Suprapubic skin (tissue), 4 donors: ENCODE data around the gene EPHB6. TPM values are rescaled to one million over a fixed set of nuclear protein-coding genes. Genes with fewer than 3 reads are reported as not detected.

Experiments used
- DNase-seq, 2 donors: peaks; one replicate each; pipeline ENCODE4 v3.0.0-alpha.2; 2019; ENCODE audit warnings: low spot score in 2 of 2
- H3K27ac ChIP-seq: fragments of 200-600 bp; sonication (generic); one replicate; pipeline ENCODE4 v1.5.1; 2019
- H3K27me3 ChIP-seq: fragments of 200-600 bp; sonication (generic); one replicate; pipeline ENCODE4 v1.5.1; 2019
- H3K36me3 ChIP-seq: fragments of 200-600 bp; sonication (generic); one replicate; pipeline ENCODE4 v1.5.1; 2019
- H3K4me1 ChIP-seq: fragments of 200-600 bp; sonication (generic); one replicate; pipeline ENCODE4 v1.5.1; 2019
- H3K4me3 ChIP-seq: fragments of 200-600 bp; sonication (generic); one replicate; pipeline ENCODE4 v1.5.1; 2019; ENCODE audit warnings: mild to moderate bottlenecking
- H3K9me3 ChIP-seq: fragments of 200-600 bp; sonication (generic); one replicate; pipeline ENCODE4 v1.5.1; 2019
- EP300 ChIP-seq: sonication (generic); formaldehyde crosslinking; IDR thresholded peaks from one replicate; pipeline ENCODE4 v1.6.1; 2017; ENCODE audit warnings: antibody characterized with exemption
- POLR2A ChIP-seq, 2 donors: fragments of 450-650 bp; IDR thresholded peaks; one replicate each; pipeline ENCODE4 v1.6.1; 2017; ENCODE audit warnings: antibody characterized with exemption in 2 of 2, mild to moderate bottlenecking in 2 of 2, moderate library complexity in 2 of 2
- POLR2AphosphoS5 ChIP-seq, 3 donors: sonication (generic); formaldehyde crosslinking; IDR thresholded peaks; one replicate each; pipeline ENCODE4 v1.6.1; 2017; ENCODE audit warnings: antibody characterized with exemption in 3 of 3
- WGBS: methylation state at CpG from one replicate; pipeline ENCODE4 v1.1.5; 2018; 5-methylcytosine and 5-hydroxymethylcytosine counted together
- total RNA-seq, 4 donors: library from RNA; depleted of rRNA; stranded (reverse); fragments of >200 nt; gene quantifications; one replicate each; pipeline ENCODE4 v1.1.0, GENCODE V29; 2016
- TF ChIP-seq, protein P1 (sequence below), 2 donors: fragments of 200-600 bp in 1 of 2; fragments of 450-650 bp in 1 of 2; sonication (generic) in 1 of 2; IDR thresholded peaks; one replicate each; pipeline ENCODE4 v1.5.1; 2016 to 2019; ENCODE audit warnings: antibody characterized with exemption in 2 of 2, mild to moderate bottlenecking in 1 of 2, moderate library complexity in 1 of 2

EPHB6 gene
- total RNA-seq, 4 donors from 2014 or later = 207 to 299 (median 258) TPM

DNA sequence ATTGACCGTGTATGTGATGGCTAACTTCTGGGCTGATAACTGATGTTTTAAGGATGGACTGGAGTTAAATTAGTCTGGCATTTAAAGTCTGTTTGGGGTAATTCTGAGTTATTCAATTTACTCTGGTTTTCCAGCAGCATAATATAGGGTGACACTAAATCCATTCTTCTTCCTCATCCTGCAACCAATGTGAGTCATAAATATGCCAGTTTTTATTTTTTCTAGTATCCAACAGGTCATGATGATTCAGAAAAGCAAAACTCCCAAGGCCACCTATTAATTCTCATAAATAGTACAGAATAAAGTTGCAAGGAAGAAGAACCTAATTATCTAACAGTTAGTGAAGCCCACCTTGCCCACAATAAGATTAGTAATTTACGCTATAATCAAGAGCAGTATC is 7.5 kb upstream of the EPHB6 start:
- Histone ChIP-seq H3K27me3 (no peaks in the 10 kb centered on the region), H3K4me1 (no peaks in the 10 kb centered on the region), H3K36me3 (no peaks in the 10 kb centered on the region), H3K27ac (no peak overlapping the region), H3K4me3 (no peak overlapping the region), H3K9me3 (no peaks in the 10 kb centered on the region)
- WGBS = 85% methylated on average over 2 of the region's 2 CpGs
- TF ChIP-seq, protein P1, sequence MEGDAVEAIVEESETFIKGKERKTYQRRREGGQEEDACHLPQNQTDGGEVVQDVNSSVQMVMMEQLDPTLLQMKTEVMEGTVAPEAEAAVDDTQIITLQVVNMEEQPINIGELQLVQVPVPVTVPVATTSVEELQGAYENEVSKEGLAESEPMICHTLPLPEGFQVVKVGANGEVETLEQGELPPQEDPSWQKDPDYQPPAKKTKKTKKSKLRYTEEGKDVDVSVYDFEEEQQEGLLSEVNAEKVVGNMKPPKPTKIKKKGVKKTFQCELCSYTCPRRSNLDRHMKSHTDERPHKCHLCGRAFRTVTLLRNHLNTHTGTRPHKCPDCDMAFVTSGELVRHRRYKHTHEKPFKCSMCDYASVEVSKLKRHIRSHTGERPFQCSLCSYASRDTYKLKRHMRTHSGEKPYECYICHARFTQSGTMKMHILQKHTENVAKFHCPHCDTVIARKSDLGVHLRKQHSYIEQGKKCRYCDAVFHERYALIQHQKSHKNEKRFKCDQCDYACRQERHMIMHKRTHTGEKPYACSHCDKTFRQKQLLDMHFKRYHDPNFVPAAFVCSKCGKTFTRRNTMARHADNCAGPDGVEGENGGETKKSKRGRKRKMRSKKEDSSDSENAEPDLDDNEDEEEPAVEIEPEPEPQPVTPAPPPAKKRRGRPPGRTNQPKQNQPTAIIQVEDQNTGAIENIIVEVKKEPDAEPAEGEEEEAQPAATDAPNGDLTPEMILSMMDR (IDR thresholded peaks at IDR 0.05) = no peak
- TF ChIP-seq POLR2AphosphoS5 (IDR thresholded peaks at IDR 0.05) = no peak
- no peak for DNase-seq

DNA sequence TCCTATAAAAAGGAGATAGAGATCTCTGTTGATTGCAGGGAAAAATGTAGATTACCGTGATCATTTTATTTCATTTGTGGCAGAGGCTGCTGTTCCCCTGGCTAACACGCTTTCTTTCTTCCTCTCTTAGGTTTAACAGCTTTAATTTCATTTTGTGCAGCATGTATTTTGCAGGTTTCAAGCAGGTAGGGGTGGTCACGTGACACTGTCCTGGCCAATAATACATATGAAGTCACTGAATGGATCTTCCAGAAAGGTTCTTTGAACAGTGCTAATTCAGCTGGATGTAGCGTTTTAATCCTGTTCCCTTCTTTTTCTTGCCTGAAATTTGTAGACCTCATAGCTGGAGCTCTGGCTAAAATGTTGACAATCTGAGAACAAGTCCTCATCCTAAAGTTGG is 3.6 kb upstream of the EPHB6 start:
- Histone ChIP-seq H3K9me3 (no peaks in the 10 kb centered on the region), H3K4me3 (no peak overlapping the region), H3K27me3 (no peaks in the 10 kb centered on the region), H3K27ac (no peak overlapping the region), H3K36me3 (no peaks in the 10 kb centered on the region), H3K4me1 (peaks cover 22% of the 10 kb centered on the region)
- DNase-seq = no peak
- WGBS = 86% methylated on average over 4 of the region's 4 CpGs
- no peak for TF ChIP-seq POLR2A (IDR thresholded peaks at IDR 0.05)
- TF ChIP-seq, protein P1 (IDR thresholded peaks at IDR 0.05) = no peak
- no peak for TF ChIP-seq EP300
- TF ChIP-seq POLR2AphosphoS5 (IDR thresholded peaks at IDR 0.05) = no peak

DNA sequence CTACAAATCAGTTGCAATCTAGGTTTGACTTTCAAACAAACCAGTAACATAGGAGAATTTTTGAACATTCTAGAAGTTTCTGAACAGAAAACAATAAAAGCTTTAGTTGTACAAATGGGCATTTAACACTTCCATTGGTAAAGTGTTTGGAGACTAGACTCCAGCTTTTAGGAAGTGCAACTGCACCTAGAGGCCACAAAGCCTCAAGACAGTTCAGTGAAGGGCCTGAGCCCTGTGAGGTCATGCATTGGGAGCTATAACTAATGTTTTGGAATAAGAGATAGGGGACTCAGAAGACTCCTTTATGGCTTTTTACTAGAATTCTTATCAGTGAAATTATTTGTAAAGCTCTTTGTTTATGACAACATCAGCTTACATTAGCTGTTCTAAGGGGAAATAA is 3.0 kb upstream of the EPHB6 start:
- Histone ChIP-seq H3K4me1 (peaks cover 29% of the 10 kb centered on the region), H3K9me3 (no peaks in the 10 kb centered on the region), H3K4me3 (no peak overlapping the region), H3K27ac (no peak overlapping the region), H3K27me3 (no peaks in the 10 kb centered on the region), H3K36me3 (no peaks in the 10 kb centered on the region)
- no peak for TF ChIP-seq POLR2AphosphoS5 (IDR thresholded peaks at IDR 0.05)
- no peak for TF ChIP-seq EP300
- TF ChIP-seq POLR2A (IDR thresholded peaks at IDR 0.05) = no peak
- TF ChIP-seq, protein P1 (IDR thresholded peaks at IDR 0.05) = no peak
- DNase-seq = no peak

DNA sequence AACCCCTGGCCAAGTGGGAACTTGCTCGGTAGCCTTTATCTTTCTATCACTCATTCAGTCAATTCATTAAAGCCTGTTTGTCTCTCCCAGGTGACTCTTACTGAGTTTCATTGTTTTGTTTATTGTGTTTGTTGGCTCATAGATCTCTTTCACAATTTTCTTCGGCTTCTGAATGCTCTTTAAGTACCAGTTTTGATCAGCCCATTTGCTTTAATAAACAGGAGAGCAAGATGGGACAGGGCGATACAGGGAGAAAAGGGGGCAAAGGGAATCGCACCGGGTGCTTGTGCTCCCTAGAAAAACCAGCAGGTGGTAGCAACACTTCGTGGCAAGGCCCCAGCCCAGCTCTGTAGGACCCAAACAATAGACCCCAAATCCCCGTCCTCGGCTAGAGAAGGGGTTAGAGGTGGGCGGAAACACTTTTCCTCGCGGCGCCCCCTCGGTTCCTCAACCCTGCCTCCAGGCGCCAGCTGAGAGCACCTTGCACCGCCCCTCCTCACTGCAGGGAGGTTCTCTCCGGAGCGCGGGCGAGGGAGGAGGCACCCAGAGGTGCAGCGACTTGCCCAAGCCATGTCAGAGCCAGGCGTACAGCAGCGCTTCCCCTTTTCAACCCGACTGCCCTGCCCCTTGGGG is 1.0 kb upstream of the EPHB6 start:
- H3K27me3 ChIP-seq = no peaks in the 10 kb centered on the region
- peak overlapping the region; percentile 92 for H3K27ac ChIP-seq
- TF ChIP-seq, protein P1 (IDR thresholded peaks at IDR 0.05) = peak; percentile 60 to 78
- TF ChIP-seq EP300 = no peak
- H3K36me3 ChIP-seq = no peaks in the 10 kb centered on the region
- WGBS = under 1% methylated on average over 14 of the region's 23 CpGs
- peak; percentile 83 to 85 for DNase-seq
- H3K9me3 ChIP-seq = no peaks in the 10 kb centered on the region
- H3K4me3 ChIP-seq = peak overlapping the region; percentile 78
- peaks cover 38% of the 10 kb centered on the region for H3K4me1 ChIP-seq

DNA sequence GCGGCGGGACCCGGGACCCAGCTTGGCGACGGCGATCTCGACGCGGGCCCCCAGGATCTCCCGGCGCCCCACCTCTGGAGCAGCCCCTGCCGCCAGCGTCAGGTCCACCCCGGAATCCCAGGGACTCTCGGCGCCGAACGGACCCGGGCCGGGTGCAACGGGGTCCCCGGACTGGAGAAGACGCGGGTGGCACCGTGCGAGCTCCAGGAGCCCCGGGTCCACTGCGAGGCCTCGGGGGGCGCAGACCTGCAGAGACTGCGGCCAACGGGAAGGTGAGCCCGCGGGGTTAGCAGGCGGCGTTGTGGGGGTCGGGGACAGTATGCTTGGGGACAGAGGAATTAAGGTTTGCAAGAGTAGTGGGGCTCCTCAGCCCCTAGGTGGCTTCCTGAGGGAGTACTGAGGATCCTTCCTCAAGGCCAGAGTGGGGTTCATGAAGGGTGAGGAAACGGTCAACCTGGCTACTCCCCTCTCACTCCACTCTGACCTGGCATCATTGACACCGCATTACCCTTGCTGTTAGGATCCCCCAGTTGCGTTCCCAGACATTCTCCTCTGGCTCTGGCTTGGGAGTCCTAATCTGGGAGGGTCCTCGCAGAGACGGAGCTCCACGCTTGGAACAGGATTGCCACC is 353 bp downstream of the EPHB6 start:
- Histone ChIP-seq H3K36me3 (no peaks in the 10 kb centered on the region), H3K27ac (peak overlapping the region; percentile 92), H3K27me3 (no peaks in the 10 kb centered on the region), H3K4me1 (peaks cover 45% of the 10 kb centered on the region), H3K9me3 (no peaks in the 10 kb centered on the region), H3K4me3 (peak overlapping the region; percentile 78)
- TF ChIP-seq POLR2A (IDR thresholded peaks at IDR 0.05) = no peak
- TF ChIP-seq EP300 = no peak
- TF ChIP-seq, protein P1 (IDR thresholded peaks at IDR 0.05) = no peak
- no peak for TF ChIP-seq POLR2AphosphoS5 (IDR thresholded peaks at IDR 0.05)
- WGBS = 18% methylated on average over 4 of the region's 43 CpGs
- DNase-seq = peak; percentile 70 to 80
